HG03097 (cell line): ENCODE data around the gene CXCL9.
A peak's percentile ranks its signal among the peaks of the same experiment; 100 is the strongest.
"Not testable (repeated sequence)": the region's sequence is repeated elsewhere in the genome, so short reads cannot be mapped to it uniquely, and the experiment has no call there.

Experiments
- ATAC-seq: cut with Tn5 transposase; IDR thresholded peaks from one replicate; pipeline ENCODE4 v1.9.1; 2021; ENCODE audit not compliant: unreplicated experiment, low FRiP score

The CXCL9 gene

DNA sequence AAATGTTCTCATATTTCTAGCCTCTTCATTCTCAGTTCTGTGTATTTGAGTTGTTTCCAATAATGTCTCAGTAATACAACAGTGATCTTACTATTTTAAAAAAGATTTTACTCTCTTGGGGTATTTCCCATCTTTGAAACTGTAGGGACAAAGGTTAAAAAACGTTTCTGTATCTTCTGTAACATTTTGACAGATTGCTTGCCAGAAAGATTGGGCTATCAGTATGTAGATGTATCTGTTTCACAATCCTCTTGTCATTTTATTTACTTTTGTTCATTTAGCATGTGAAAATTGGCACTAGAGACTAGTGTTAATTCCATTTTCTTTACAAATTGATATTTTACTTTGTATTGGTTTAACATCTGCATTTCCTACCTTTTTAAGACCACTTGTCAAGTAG lies 6.2 kb upstream of the CXCL9 start:
- ATAC-seq, result no peak

DNA sequence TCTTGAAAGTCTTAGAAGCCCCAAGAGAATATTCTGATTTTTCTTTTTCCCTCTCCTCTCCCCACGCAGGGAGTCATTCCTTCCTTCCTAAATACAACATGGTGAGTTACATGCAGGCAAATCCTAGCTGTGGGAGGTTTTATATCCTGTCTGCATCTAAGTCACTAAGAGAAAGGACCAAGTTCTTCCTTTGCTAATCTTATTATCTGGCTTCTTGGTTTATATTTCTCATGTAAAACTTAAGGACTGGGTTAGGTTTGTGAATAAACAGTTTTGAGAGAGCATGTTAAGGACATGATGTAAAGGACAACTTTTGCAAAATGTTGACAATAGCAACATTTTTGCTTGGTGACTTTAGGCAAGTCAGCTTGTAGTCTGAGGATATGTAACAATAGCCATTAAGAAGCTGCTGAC lies 5.1 kb upstream of the CXCL9 start:
- no peak for ATAC-seq

DNA sequence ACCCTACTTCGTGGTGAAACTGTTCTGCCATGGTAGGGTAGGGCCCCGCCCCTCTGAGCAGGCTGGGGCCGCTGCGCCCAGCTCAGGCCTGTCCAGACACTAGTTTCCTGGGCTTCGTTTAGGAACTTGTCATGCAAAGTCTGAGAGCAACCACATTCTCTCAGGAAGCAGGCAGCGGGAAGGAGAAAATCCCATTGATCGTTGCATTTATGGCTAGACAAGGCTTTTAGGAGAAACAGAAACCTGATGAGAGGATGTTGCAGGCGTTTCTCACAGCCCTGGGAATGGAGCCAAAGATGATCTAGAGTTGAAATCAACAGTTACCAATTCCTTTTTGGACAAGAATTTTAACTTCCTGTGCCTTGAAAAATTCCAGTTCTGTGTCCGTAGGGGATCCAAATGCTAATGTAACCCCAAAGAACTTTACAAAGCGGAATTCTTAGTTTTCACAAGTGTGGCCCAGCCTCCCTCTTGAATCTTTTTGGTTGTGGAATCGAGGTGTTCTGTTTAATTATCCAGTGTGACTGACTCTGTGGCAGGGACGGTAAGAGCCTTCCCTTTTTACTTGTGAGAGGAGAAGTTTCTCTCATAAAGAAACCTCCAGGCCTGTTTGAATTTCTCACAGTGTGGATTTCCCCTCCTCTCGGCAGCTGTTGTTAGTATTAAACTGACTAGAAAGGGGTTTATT lies 4.5 kb upstream of the CXCL9 start:
- ATAC-seq, result peak; percentile 52

DNA sequence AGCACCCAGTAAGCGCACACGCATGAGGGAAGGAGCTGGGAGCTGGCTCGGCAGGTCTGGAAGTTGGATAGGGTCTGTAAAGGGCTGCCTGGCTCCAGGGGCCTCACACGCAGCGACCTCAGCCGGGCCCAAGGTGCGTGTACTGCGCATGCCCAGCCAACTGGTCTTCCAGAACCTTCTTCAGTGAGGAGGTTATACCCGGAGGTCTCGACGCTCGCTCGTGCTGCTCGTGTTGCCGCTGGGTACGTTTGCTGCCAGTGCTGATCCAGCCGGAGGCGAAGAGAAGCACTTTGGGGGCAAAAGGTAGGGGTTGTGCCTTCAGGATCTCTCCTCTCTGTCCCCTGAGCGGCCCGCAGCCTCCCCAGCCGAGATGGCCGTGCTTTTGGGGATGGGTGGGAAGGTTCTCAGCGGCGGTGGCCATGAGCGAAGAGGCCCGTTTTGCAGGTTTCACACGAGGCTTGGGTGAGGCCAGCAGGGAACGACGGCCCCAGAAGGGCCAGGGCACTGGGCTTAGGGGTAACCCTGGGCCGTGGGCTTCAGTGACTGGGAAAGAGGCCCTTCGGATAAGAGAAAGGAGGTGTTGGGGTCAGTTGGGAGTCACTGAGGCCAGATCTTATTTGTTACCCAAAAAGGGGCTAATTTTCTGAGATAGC lies 3.8 kb upstream of the CXCL9 start:
- no peak for ATAC-seq

DNA sequence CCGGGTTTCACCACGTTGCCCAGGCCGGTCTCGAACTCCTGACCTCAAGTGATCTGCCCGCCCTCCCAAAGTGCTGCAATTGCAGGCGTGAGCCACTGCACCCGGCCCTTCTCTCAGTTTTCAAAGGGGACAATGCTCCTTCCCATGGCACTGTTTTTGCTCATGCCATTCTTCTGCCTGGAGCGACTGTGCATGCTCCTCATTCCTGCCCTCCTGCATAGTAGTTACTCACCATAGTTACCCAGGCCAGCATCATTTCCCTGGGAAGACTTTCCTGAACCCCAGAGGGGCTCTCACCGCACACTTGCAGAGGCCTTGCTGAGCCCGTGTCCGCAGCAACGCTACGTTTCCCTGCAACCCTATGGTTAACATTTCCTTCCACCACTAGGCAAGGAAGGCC lies 3.3 kb upstream of the CXCL9 start:
- no peak for ATAC-seq

DNA sequence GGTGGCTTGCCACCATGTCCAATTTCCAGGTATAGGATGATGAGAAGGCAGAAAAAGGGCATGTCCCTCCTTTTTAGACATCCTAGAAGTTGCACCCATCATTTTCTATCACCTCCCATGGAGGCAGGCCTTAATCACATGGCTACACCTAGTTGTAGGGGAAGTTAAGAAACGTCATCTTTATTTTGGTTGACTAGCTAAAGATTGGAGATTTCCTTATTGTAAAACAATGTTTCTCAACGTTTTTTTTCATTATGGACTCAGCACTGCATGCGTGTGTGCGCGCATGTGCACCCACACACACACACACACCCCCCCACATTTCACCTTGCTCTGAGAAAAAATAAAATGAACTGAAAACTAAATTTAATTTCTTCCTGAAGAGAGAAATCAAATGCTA lies 2.0 kb upstream of the CXCL9 start:
- no peak for ATAC-seq

DNA sequence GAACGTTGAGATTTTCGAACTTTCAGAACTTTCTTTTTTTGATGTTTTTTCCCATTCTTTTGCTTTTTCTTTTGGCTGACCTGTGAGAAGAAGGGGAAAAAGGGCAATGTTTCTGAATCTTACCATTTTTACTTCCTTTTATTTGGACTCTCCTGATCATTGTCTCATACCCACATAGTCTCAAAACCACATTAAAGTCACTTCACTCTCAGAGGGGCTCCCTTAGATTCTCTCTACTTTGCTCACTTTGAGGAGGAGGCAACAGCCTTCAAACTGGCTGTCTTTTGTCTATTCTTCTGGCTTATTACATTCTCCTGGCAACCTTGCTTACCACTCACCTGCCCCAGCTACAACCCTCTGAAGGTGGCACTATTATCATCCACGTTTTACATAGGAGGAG lies 3.7 kb downstream of the CXCL9 start:
- ATAC-seq, result no peak

DNA sequence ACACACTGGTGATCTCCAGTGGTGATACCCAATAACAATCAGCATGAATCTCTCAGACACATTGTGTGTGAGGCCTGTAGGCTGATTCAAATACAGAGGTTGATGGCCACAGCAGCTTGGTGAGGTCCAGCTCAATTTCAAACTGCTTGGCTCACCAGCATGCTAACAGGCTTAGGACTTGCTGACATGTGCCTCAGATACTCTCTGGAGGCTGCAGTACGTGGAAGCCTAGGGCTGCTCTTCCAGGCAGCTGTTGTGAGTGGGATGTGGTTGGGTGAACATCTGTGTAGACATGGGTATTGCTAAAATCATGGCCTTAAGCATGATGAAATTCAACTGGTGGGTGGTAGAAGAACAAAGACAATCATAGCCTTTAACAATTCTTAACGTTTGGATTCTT lies 4.3 kb downstream of the CXCL9 start:
- ATAC-seq, result no peak

DNA sequence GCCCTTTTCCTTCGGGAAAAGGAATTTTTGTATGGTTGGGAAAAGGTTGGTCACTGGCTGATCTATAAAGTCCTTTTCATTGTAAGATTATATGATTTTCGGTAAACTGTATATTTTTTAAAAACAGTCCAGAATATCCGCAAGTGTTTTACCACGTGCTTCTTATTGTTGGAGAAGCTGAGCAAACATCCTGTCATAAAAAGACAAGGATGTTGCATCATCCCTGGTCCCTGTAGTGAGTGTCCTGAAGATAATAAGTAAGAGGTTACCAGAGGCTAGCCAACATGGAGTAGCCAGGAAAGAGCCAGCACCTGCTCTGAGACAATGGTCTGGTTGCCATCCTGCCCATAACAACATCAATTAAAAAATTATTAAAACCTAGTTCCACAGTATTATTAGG lies 5.1 kb downstream of the CXCL9 start:
- ATAC-seq, result no peak

DNA sequence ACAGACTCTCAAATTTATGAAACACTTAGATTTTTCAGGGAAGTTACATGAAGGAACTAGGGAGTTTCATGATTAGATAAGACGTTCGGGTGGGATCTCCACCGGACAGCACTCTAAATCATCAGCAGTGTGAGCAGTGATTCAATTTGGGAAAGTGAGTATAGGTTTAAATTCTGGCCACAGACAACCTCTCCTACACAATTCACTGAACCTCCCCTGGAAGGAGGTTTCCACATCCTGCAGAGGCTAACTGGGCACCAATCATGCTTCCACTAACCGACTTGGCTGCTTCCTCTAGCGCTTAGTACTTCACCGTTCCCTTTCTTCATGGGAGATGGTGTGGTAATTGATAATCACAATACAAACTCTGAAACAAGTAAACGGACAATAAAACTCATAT lies 5.6 kb downstream of the CXCL9 start:
- no peak for ATAC-seq

DNA sequence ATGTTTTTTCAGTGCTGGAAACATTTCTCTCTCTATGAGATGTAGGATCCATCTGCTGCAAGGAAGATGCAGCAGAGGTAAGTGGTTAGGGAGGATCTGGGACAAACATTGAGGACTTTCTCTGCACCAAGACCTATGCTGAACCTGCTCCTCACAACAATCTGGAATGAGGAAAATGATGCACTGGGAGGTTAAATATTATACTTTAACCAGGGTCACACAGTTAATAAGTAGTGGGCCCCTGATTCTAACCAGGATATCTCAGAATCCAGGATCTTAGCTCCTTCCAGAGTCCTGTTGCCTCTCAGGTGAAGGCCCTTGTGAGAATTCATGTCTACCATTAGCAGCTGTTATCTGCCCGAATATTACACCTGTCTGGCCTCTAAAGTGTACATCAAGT lies 7.0 kb downstream of the CXCL9 start:
- ATAC-seq, result no peak

DNA sequence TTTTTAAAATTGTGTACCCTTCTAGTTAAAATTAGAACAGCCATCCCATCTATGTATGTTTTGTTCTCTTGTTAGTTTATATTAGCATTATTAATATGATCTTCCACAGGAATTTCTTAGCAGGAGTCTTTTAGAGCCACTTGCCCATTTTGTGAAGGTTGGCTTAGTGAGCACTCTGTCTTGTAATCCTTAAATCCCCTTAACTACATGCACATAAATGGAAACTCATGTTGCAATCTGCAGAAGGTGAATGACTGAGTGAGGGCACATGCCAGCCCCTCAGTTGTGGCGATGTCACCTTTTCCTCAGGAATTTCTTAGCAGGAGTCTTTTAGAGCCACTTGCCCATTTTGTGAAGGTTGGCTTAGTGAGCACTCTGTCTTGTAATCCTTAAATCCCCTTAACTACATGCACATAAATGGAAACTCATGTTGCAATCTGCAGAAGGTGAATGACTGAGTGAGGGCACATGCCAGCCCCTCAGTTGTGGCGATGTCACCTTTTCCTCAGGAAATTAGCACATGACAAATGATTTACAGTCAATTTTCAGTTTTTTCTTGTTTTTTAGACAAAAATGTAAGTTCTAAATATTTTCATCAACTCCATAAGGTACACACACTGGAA lies 8.7 kb downstream of the CXCL9 start:
- not testable (repeated sequence) for ATAC-seq

DNA sequence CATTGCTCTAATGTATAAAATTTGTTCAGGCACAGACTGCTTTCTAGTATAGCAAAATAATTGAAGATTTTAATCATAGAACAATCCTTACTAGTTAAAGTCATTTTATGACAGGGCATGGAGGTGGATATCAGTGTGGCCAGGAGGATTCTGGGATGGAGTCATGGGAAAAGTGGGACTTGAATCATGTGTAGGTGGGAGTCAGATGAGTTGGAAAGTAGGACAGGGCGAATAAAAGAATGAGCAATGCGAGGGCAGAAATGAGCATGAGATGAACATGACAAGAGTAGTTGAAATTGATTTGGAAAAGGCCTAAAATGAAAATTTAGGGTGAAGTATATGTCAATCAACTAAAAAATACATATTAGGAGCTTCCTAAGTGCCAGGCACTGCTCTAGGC lies 9.4 kb downstream of the CXCL9 start:
- ATAC-seq, result no peak

DNA sequence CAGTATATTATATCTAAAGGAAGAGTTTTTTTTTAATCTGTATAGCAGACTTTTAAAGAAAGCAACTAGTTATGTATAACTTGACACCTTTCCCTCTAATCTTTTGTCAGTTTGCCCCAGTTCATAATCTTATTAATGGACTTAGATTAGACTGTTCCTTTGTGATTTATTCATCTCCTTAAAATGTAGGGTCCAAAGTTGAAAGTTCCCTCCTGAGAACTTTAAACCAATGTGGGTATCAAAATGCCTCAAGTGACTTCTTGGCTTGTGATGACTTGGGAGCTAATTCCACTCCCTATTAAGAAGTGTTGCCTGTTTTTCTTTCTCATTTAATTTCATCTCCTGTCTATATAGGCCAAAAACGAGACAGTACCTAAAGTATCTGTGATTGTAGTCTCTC lies 10.2 kb downstream of the CXCL9 start:
- ATAC-seq, result no peak

DNA sequence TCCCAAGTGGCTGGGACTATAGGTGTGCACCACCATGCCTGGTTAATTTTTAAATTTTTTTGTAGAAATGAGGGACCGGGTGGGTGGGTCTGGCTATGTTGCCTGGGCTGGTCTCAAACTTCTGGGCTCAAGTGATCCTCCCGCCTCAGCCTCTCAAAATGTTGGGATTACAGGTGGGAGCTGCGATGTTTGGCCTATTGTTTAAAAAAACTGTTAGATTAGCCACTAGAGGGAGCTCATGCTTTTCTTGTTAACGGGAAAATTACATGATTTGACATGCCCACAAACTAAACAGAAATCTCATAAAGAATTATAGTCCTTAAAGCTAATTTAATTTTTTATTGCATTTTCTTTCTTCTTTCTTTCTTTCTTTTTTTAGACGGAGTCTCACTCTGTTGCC lies 11.6 kb downstream of the CXCL9 start:
- no peak for ATAC-seq

DNA sequence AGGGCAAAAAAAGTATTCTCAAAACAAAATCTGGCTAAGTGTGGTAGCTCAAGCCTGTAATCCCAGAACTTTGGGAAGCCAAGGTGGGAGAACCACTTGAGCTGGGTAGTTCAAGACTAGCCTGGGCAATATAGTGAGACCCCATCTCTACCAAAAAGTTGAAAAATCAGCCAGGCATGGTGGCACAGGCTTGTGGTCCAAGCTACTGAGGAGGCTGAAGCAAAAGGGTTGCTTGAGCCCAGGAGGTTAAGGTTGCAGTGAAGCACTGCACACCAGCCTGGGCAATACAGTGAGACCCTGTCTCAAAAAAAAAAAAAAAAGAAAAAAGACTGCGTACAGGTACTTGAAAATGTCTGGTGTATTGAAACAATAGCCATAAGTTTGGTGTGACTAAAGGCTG lies 14.8 kb downstream of the CXCL9 start:
- ATAC-seq, result no peak

DNA sequence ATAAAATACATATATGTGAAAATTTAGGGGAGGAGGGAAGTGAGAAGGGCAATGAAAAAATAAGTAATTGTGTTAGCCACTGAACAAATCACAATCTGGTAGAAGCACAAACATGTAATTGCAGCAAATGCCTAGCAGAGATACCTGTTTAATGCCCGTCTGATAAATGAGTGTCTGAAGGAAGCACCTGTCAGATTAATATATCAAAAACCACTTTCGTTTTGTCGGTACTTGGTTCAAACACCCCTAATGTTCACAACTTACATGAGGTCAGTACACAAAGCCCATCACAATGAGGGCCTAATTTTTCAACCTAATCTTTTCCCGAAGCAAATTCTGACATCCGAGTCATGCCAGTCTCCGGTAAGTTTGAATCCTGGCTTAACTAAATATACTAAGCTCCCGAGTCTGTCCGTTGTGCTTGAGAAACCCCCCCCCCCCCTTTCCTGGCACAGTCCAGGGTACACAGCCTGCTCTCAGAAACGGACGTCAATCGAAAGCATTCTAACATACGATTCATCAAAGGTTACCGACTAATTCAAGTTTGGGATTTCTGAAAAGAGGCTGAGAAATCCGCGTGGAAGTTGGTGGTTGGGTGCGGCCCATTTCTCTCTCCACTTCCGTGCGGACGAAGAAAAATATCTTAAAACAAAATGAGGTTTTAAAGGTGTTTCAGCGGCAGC lies 17.3 kb downstream of the CXCL9 start:
- no peak for ATAC-seq

DNA sequence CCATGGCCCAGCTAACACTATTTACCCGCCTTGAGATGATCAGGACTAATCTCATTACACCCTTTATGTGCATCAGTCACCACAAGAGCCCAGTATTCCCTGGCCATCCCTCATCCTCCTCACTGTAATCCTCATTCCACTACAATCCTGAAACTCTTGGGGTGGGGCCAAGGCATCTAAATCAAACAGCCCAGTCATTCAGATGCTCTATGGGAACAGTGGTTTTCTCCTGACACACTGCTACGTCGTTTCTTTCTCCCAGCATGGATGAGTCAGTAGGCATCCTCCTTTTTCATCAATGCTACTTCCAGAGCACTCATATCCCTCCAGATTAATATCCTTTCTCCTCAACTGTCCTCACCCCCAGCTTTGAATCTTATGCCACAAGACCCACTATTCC lies 22.2 kb downstream of the CXCL9 start:
- no peak for ATAC-seq

DNA sequence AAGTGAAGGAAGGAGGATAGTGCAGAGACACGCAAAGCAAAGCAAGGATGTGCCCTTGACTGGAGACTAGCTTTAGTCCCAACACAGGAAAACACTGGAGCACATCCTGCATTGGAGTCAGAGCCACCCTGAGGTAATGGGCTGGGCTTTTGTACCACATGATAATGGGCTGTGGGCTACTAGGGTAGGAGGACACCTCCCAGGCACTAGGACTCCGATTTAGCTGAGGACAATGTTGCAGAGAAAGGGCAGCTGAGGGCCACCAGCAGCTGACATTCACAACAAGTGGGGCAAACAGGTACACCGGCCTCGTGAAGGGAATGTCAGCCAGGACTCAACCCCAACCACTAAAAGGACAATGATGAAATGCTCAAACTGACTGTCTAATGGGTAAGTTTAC lies 26.7 kb downstream of the CXCL9 start:
- ATAC-seq, result no peak

DNA sequence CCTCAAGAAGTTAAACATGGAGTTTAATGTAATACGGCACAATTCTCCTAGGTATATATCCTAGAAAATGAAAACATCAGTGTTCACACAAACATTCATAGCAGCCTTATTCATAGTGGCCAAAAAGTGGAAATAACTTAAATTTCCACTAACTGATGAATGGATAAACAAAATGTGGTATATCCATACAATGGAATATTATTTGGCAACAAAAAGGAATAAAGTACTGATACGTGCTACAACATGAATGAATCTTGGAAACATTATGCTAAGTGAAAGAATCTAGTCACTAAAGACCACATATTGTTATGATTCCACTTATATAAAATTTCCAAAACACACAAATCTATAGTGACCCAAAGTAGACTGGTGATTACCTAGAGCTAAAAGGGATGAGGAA lies 31.1 kb downstream of the CXCL9 start:
- ATAC-seq, result no peak

DNA sequence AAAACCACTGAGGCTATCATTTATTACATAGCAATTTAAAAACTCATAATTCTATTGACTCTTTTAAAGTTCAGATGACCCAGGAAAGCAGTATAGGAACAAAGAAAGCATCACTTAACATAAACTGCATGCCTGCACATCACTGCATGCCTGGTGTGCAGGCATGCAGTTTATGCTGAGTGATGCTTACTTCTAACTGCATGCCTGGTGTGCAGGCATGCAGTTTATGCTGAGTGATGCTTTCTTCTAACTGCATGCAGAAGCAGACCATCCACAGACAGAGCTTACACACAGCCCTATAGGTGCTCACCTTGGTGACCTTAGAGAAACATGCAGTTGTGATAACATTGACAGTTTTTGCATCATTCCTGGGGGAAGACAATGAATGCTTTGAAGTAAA lies 33.5 kb downstream of the CXCL9 start:
- no peak for ATAC-seq

DNA sequence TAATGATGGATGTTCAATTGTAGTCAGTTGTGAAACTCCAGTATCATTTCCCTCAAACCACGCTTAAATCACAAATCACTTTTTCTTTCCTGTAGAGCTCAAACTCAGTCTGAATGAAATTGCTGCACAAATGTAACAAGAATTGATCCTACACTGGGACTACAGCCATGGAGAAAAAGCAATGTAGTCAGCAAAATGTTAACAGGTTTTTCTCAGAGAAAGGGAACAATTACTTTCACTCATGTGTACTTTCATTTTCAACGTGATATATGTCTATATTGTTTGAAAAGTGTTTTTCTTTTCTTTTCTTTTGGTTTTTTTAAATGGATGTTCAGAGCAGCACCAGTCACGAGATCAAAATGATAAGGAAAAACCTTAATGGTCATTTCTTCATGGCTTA lies 39.2 kb downstream of the CXCL9 start:
- ATAC-seq, result no peak
